Activated CD8-positive, alpha-beta memory T cell treated with anti-CD3 and anti-CD28 coated beads for 36 hours (primary cell): ENCODE data around the gene AP4B1. TPM values are rescaled to one million over a fixed set of nuclear protein-coding genes. Genes with fewer than 3 reads are reported as not detected.
"Not testable (repeated sequence)": the region's sequence is repeated elsewhere in the genome, so short reads cannot be mapped to it uniquely, and the experiment has no call there.

ENCODE experiments used
- CTCF ChIA-PET: fragments of 350-600 bp; sonication (Branson Sonifier 250); formaldehyde crosslinking; loops from one replicate; lab custom pipeline; 2021; ENCODE audit warnings: antibody characterized with exemption; lab: Charles Lee
- POLR2A ChIA-PET: fragments of 350-600 bp; sonication (Branson Sonifier 250); formaldehyde crosslinking; loops from one replicate; lab custom pipeline; 2021; ENCODE audit warnings: antibody characterized with exemption; lab: Charles Lee
- total RNA-seq, 2 experiments: library from RNA; stranded (reverse); gene quantifications; one replicate each; pipeline ENCODE4 v1.2.3, GENCODE V29; 2021

The AP4B1 gene
- total RNA-seq, 2 experiments from 2014 or later: 35.1 to 37.0 TPM

DNA sequence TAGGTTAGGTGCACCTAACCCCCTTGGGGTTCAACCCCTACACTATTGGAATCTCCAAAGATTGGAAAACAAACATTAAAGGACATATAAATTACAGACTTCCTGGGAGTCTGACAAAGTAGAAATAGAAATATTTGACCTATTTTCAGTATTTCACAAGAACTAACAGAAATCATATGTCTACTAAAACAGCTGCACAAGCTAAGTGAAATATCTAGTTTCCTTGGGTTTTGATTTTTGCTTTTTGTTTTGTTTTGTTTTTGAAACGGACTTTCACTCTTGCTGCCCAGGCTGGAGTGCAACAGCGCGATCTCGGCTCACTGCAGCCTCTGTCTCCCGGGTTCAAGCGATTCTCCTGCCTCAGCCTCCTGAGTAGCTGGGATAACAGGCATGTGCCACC lies 51.9 kb downstream of the AP4B1 start:
- POLR2A ChIA-PET, CTCF ChIA-PET: not testable (repeated sequence)

- ChIA-PET CTCF (interaction anchor here (1.2 to 1.6 kb wide), 3 partner anchors 19 to 432 kb away, joined by 3 read pairs; no protein-coding TSS in a partner anchor), POLR2A (interaction anchor here (0.6 to 0.7 kb wide), 2 partner anchors 18 to 38 kb away, joined by 3 to 5 read pairs; no protein-coding TSS in a partner anchor)
These were observed 54.3 kb downstream of the AP4B1 start for GRCh38 chr1:113850127-113850796.

DNA sequence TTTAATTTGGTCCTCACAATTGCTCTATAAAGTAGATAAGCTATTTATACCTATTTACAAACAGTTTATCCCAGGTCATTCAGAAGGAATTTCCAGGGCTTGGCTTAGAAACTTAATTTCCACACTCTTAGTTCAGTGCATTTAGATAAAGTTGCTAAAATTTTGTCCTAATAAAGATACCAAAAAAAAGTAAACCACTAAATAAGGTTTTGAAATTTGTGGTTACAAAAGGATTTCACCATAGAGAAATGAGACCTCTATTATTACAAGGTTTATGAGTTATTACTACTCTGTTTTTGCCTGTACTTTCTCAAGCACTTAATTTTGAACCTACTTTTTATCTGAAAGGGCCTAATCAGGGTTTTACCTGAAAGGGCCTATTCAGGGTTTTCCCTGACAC lies 55.5 kb downstream of the AP4B1 start:
- ChIA-PET CTCF (interaction anchor here (0.6 kb wide), 1 partner anchor 83 kb away, joined by 3 read pairs; no protein-coding TSS in a partner anchor), POLR2A (no interaction called here)

GRCh38 chr1:113846391-113847035 lies 58.1 kb downstream of the AP4B1 start:
- POLR2A ChIA-PET: no interaction called here
- CTCF ChIA-PET: no interaction called here

Other genes starting within 250 kb of the AP4B1 start
- gene PHTF1, start 145.3 kb downstream of the AP4B1 start, total RNA-seq: 10 to 100 TPM; 19.7 to 22.1 TPM
- 10 to 100 TPM; 14.4 to 15.3 TPM for gene RSBN1, start 92.3 kb downstream of the AP4B1 start, total RNA-seq
- gene PTPN22, start 33.1 kb downstream of the AP4B1 start, total RNA-seq: 10 to 100 TPM; 71.6 to 73.3 TPM
- gene BCL2L15, start 17.2 kb downstream of the AP4B1 start, total RNA-seq: under 1 TPM; 0.74 to 0.82 TPM
- gene DCLRE1B, start 527 bp upstream of the AP4B1 start, total RNA-seq: 10 to 100 TPM; 33.2 to 33.9 TPM
- gene HIPK1, start 24.5 kb upstream of the AP4B1 start, total RNA-seq: 10 to 100 TPM; 60.7 to 61.7 TPM
- under 1 TPM; 0.15 to 0.17 TPM for gene OLFML3, start 74.7 kb upstream of the AP4B1 start, total RNA-seq
- gene SYT6, start 249.1 kb upstream of the AP4B1 start, total RNA-seq: not detected